ENCODE data around the gene POU3F2.

Gene POU3F2

GRCh38 chr6:98842342-98843180 is 8.2 kb downstream of the POU3F2 start:
- no peak for DNase-seq (ENCODE audit: low read depth, low spot score)
- no peak overlapping the region for H3K4me3 ChIP-seq (ENCODE audit: low read depth, low read length)
- ChIA-PET CTCF (no interaction called here), POLR2A (no interaction called here)
- no peak for TF ChIP-seq CTCF (IDR thresholded peaks at IDR 0.05; ENCODE audit: insufficient read depth, low read length, missing control alignments)

- no peak for DNase-seq (ENCODE audit: low read depth, low spot score)
- CTCF ChIA-PET, result interaction anchor here (0.6 to 0.8 kb wide), 2 partner anchors 10 to 1369 kb away, joined by 3 read pairs; no protein-coding TSS in a partner anchor
- no peak overlapping the region for H3K4me3 ChIP-seq (ENCODE audit: low read depth, low read length)
- no peak for TF ChIP-seq CTCF (IDR thresholded peaks at IDR 0.05; ENCODE audit: insufficient read depth, low read length, missing control alignments)
- POLR2A ChIA-PET, result no interaction called here
Measured at GRCh38 chr6:98843271-98844243, 9.2 kb downstream of the POU3F2 start.

- no peak for TF ChIP-seq CTCF (IDR thresholded peaks at IDR 0.05; ENCODE audit: insufficient read depth, low read length, missing control alignments)
- no peak for DNase-seq (ENCODE audit: low read depth, low spot score)
- ChIA-PET POLR2A (no interaction called here), CTCF (interaction anchor here (0.6 to 3.1 kb wide), 6 partner anchors 8 to 1405 kb away, joined by 3 to 42 read pairs (median 6); no protein-coding TSS in a partner anchor)
- peak overlapping the region; percentile 39 for H3K4me3 ChIP-seq (ENCODE audit: low read depth, low read length)
Measured at GRCh38 chr6:98844244-98845210, 10.2 kb downstream of the POU3F2 start.

GRCh38 chr6:98845211-98846020 is 11.0 kb downstream of the POU3F2 start:
- peak; percentile 94 for TF ChIP-seq CTCF (IDR thresholded peaks at IDR 0.05; ENCODE audit: insufficient read depth, low read length, missing control alignments)
- DNase-seq (ENCODE audit: low read depth, low spot score), result peak; percentile 23
- POLR2A ChIA-PET, result no interaction called here
- CTCF ChIA-PET, result interaction anchor here (0.6 to 3.1 kb wide), 12 partner anchors 9 to 1768 kb away, joined by 3 to 42 read pairs (median 4); no protein-coding TSS in a partner anchor
- peak overlapping the region; percentile 39 for H3K4me3 ChIP-seq (ENCODE audit: low read depth, low read length)

GRCh38 chr6:98846021-98846380 is 11.6 kb downstream of the POU3F2 start:
- ChIA-PET CTCF (interaction anchor here (0.9 to 3.1 kb wide), 11 partner anchors 10 to 1769 kb away, joined by 3 to 42 read pairs (median 4); no protein-coding TSS in a partner anchor), POLR2A (no interaction called here)
- TF ChIP-seq CTCF (IDR thresholded peaks at IDR 0.05; ENCODE audit: insufficient read depth, low read length, missing control alignments), result no peak
- no peak for DNase-seq (ENCODE audit: low read depth, low spot score)
- no peak overlapping the region for H3K4me3 ChIP-seq (ENCODE audit: low read depth, low read length)
